Liver (tissue), 3 donors: Measurements from ENCODE around the gene NKD2.

ENCODE experiments used
- ATF3 ChIP-seq: IDR thresholded peaks from 2 replicates; pipeline ENCODE4 v1.6.1; 2016; ENCODE audit warnings: antibody characterized with exemption
- CTCF ChIP-seq: fragments of 150-350 bp; IDR thresholded peaks from 2 replicates; pipeline ENCODE4 v1.5.1; 2017; ENCODE audit warnings: improper control_type of control experiment, low read depth, low read length; ENCODE audit not compliant: missing input control
- EGR1 ChIP-seq, 2 donors: IDR thresholded peaks; 2 replicates each; pipeline ENCODE4 v1.6.1; 2016 to 2018; ENCODE audit warnings: antibody characterized with exemption in 2 of 2, low read depth in 2 of 2
- JUND ChIP-seq, 2 donors: IDR thresholded peaks; 2 replicates each; pipeline ENCODE4 v1.6.1; 2016; ENCODE audit warnings: antibody characterized with exemption in 2 of 2
- MAX ChIP-seq: IDR thresholded peaks from 2 replicates; pipeline ENCODE4 v1.6.1; 2016; ENCODE audit warnings: antibody characterized with exemption
- RAD21 ChIP-seq, 2 donors: IDR thresholded peaks; 2 replicates each; pipeline ENCODE4 v1.6.1; 2016; ENCODE audit warnings: antibody characterized with exemption in 2 of 2, mild to moderate bottlenecking in 2 of 2
- REST ChIP-seq: IDR thresholded peaks from 2 replicates; pipeline ENCODE4 v1.6.1; 2016; ENCODE audit warnings: antibody characterized with exemption, mild to moderate bottlenecking
- RXRA ChIP-seq, 2 donors: IDR thresholded peaks; 2 replicates each; pipeline ENCODE4 v1.6.1; 2017 to 2018; ENCODE audit warnings: antibody characterized with exemption in 2 of 2, mild to moderate bottlenecking in 1 of 2
- SP1 ChIP-seq: IDR thresholded peaks from 2 replicates; pipeline ENCODE4 v1.6.1; 2018; ENCODE audit warnings: antibody characterized with exemption, mild to moderate bottlenecking
- YY1 ChIP-seq: IDR thresholded peaks from 2 replicates; pipeline ENCODE4 v1.6.1; 2016; ENCODE audit warnings: antibody characterized with exemption, mild to moderate bottlenecking
- donor health status: healthy.
- donor health status: healthy.

- TF ChIP-seq EGR1 (IDR thresholded peaks at IDR 0.05; ENCODE audit: low read depth in 2 of 2) (no peak), CTCF (no peak), RXRA (IDR thresholded peaks at IDR 0.05) (no peak), JUND (IDR thresholded peaks at IDR 0.05) (no peak), SP1 (no peak), YY1 (no peak), ATF3 (no peak), REST (no peak), RAD21 (IDR thresholded peaks at IDR 0.05) (no peak), MAX (no peak)
Observed at GRCh38 chr5:1088031-1088430, 79.4 kb downstream of the NKD2 start.
